ENCODE measurements around the gene FAM25G. TPM values are rescaled to one million over a fixed set of nuclear protein-coding genes. Genes with fewer than 3 reads are reported as not detected.

The FAM25G gene
- polyA plus RNA-seq, 3 donors = not detected

DNA sequence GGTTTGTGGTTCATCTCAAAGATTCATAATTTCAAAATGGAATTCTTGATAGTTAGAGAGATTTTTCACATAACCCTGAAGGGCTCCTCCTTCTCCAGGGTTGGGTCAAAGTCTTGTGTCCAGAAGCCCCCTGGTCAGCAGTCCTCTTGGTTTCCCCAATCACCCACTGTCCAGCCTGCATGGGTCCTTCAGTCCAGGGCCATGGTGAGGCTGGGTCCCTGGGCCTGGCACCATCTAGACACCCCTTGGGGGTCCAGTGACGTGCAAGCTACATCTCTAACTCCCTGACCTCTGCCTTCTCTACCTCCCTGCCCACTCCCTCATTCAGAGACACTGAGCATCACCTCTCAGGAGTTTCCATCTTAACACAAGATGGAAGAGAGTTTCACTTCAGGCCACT, 33.7 kb downstream of the FAM25G start:
- H3K4me3 ChIP-seq (replicated peaks in 1 of 3; ENCODE audit: low read depth in 2 of 3, low read length in 3 of 3) = no peak overlapping the region
- no peaks in the 10 kb centered on the region for H3K79me2 ChIP-seq (ENCODE audit: insufficient read depth, low read length)
- DNase-seq = no peak
- no peak overlapping the region for H3K9ac ChIP-seq (ENCODE audit: insufficient read depth, low read length, poor library complexity, severe bottlenecking)
- TF ChIP-seq, protein P1, sequence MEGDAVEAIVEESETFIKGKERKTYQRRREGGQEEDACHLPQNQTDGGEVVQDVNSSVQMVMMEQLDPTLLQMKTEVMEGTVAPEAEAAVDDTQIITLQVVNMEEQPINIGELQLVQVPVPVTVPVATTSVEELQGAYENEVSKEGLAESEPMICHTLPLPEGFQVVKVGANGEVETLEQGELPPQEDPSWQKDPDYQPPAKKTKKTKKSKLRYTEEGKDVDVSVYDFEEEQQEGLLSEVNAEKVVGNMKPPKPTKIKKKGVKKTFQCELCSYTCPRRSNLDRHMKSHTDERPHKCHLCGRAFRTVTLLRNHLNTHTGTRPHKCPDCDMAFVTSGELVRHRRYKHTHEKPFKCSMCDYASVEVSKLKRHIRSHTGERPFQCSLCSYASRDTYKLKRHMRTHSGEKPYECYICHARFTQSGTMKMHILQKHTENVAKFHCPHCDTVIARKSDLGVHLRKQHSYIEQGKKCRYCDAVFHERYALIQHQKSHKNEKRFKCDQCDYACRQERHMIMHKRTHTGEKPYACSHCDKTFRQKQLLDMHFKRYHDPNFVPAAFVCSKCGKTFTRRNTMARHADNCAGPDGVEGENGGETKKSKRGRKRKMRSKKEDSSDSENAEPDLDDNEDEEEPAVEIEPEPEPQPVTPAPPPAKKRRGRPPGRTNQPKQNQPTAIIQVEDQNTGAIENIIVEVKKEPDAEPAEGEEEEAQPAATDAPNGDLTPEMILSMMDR (IDR thresholded peaks at IDR 0.05) = no peak
- no peaks in the 10 kb centered on the region for H3K27me3 ChIP-seq (ENCODE audit: control insufficient read depth in 2 of 2, insufficient read depth in 2 of 2, low read length in 2 of 2)
- intact Hi-C loops (cut with micrococcal nuclease) = no loop called here
- H3K36me3 ChIP-seq (replicated peaks in 1 of 2; ENCODE audit: control insufficient read depth in 1 of 2, insufficient read depth in 2 of 2, low read length in 2 of 2) = no peaks in the 10 kb centered on the region
- Mint-ChIP-seq H3K27me3 (ENCODE audit: low read depth in 3 of 3) (peaks cover 4 to 12% (median 5%) of the 10 kb centered on the region in 3 donors), H3K36me3 (no peaks in the 10 kb centered on the region), H3K4me1 (peaks cover 6% of the 10 kb centered on the region), H3K9me3 (no peaks in the 10 kb centered on the region), H3K4me3 (no peak overlapping the region), H3K27ac (no peak overlapping the region)
- H3K9me3 ChIP-seq (replicated peaks in 1 of 2; ENCODE audit: control insufficient read depth in 1 of 2, insufficient read depth in 1 of 2, low read length in 2 of 2) = no peaks in the 10 kb centered on the region
- WGBS (ENCODE audit: insufficient coverage) = no CpG with 5 or more reads among the region's 1 CpG
- no peaks in the 10 kb centered on the region for H4K20me1 ChIP-seq (ENCODE audit: insufficient read depth, low read length)
- H3K4me1 ChIP-seq (ENCODE audit: control insufficient read depth in 1 of 2, insufficient read depth in 2 of 2, low read length in 2 of 2) = no peaks in the 10 kb centered on the region
- no peak overlapping the region for H3K4me2 ChIP-seq (replicated peaks; ENCODE audit: extremely low read depth, low read length, poor library complexity, severe bottlenecking)
- no peak overlapping the region for H3K27ac ChIP-seq (ENCODE audit: low read depth in 1 of 2, low read length in 2 of 2)
- no peak overlapping the region for H2AFZ ChIP-seq (ENCODE audit: insufficient read depth, low read depth, low read length, poor library complexity, severe bottlenecking)

DNA sequence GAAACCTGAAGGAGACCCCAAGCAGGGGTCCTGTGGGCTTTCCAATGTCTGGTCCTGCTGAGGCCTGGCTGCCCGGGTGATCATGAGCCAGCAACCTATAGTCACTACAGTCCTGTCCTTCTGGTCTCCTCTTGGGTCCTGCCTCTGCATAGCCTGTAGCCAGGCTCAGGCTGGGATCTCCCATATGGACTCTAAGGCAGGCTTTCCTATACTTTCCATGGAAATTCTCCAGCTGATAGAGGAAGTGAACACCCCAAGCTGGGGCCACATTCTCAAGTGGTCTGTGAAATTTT, 34.0 kb downstream of the FAM25G start:
- Histone ChIP-seq H3K27me3 (ENCODE audit: control insufficient read depth in 2 of 2, insufficient read depth in 2 of 2, low read length in 2 of 2) (no peaks in the 10 kb centered on the region), H3K36me3 (replicated peaks in 1 of 2; ENCODE audit: control insufficient read depth in 1 of 2, insufficient read depth in 2 of 2, low read length in 2 of 2) (no peaks in the 10 kb centered on the region), H4K20me1 (ENCODE audit: insufficient read depth, low read length) (no peaks in the 10 kb centered on the region), H3K27ac (ENCODE audit: low read depth in 1 of 2, low read length in 2 of 2) (no peak overlapping the region), H3K79me2 (ENCODE audit: insufficient read depth, low read length) (no peaks in the 10 kb centered on the region), H3K4me2 (replicated peaks; ENCODE audit: extremely low read depth, low read length, poor library complexity, severe bottlenecking) (no peak overlapping the region), H3K4me1 (ENCODE audit: control insufficient read depth in 1 of 2, insufficient read depth in 2 of 2, low read length in 2 of 2) (no peaks in the 10 kb centered on the region), H2AFZ (ENCODE audit: insufficient read depth, low read depth, low read length, poor library complexity, severe bottlenecking) (no peak overlapping the region), H3K4me3 (replicated peaks in 1 of 3; ENCODE audit: low read depth in 2 of 3, low read length in 3 of 3) (no peak overlapping the region), H3K9me3 (replicated peaks in 1 of 2; ENCODE audit: control insufficient read depth in 1 of 2, insufficient read depth in 1 of 2, low read length in 2 of 2) (no peaks in the 10 kb centered on the region), H3K9ac (ENCODE audit: insufficient read depth, low read length, poor library complexity, severe bottlenecking) (no peak overlapping the region)
- no peak overlapping the region for H3K27ac Mint-ChIP-seq
- H3K27me3 Mint-ChIP-seq (ENCODE audit: low read depth in 3 of 3) = peaks cover 4 to 12% (median 5%) of the 10 kb centered on the region in 3 donors
- intact Hi-C loops (cut with micrococcal nuclease) = no loop called here
- DNase-seq = no peak
- WGBS (ENCODE audit: insufficient coverage) = 100% methylated on average over 1 of the region's 1 CpG
- no peak overlapping the region for H3K4me3 Mint-ChIP-seq
- peaks cover 6% of the 10 kb centered on the region for H3K4me1 Mint-ChIP-seq
- H3K9me3 Mint-ChIP-seq = peaks cover 0 to under 1% (median 0%) of the 10 kb centered on the region in 7 donors
- TF ChIP-seq, protein P1 (IDR thresholded peaks at IDR 0.05) = no peak
- no peaks in the 10 kb centered on the region for H3K36me3 Mint-ChIP-seq
